Upper lobe of left lung (tissue), 4 donors: ENCODE measurements around the gene SLC4A2.

Experiments used
- POLR2A ChIP-seq, 4 donors: fragments of 450-650 bp; IDR thresholded peaks; one replicate each; pipeline ENCODE4 v1.5.1; 2016 to 2017; ENCODE audit warnings: antibody characterized with exemption in 4 of 4, mild to moderate bottlenecking in 2 of 4
- TF ChIP-seq, protein P1 (sequence below), 6 experiments: fragments of 450-650 bp in 4 of 6; fragments of 200-600 bp in 2 of 6; sonication (generic) in 2 of 6; IDR thresholded peaks; one replicate each; pipeline ENCODE4 v1.5.1; 2016 to 2019; ENCODE audit warnings: antibody characterized with exemption in 6 of 6

DNA sequence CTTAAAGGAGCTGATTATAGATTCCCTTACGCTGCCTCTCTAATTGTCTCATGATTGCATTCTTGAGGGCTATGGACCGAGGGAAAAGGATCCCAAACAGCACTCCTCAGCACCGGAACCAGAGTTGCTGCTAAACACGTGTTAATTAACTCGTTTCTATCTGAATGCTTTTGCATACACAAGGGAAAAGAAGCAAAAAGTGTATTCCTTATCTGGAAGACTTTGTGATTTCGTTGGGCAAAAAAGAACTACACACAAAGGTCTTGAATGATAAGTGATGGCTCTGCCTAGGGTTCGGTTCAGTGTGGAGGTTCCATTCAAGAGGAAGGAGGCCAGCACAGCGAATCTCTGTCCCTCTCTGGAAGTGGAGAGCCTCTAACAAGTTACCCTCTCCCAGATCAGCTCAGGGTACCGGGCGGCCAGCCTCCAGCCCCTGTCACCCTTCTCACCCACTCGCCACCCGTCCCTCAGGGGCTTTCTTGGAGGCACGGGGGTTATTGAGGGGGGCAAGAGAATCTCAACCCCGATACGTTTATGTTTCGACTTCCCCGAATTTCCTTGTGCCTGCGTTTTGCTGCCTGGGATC lies 515 bp upstream of the SLC4A2 start:
- TF ChIP-seq, protein P1, sequence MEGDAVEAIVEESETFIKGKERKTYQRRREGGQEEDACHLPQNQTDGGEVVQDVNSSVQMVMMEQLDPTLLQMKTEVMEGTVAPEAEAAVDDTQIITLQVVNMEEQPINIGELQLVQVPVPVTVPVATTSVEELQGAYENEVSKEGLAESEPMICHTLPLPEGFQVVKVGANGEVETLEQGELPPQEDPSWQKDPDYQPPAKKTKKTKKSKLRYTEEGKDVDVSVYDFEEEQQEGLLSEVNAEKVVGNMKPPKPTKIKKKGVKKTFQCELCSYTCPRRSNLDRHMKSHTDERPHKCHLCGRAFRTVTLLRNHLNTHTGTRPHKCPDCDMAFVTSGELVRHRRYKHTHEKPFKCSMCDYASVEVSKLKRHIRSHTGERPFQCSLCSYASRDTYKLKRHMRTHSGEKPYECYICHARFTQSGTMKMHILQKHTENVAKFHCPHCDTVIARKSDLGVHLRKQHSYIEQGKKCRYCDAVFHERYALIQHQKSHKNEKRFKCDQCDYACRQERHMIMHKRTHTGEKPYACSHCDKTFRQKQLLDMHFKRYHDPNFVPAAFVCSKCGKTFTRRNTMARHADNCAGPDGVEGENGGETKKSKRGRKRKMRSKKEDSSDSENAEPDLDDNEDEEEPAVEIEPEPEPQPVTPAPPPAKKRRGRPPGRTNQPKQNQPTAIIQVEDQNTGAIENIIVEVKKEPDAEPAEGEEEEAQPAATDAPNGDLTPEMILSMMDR (IDR thresholded peaks at IDR 0.05) = no peak
- no peak for TF ChIP-seq POLR2A (IDR thresholded peaks at IDR 0.05)
